NB4 (cell line): ENCODE measurements around the gene CEMIP.
A peak's percentile ranks its signal among the peaks of the same experiment; 100 is the strongest.

Source experiments
- DNase-seq: peaks from one replicate; pipeline ENCODE4 v3.0.0; 2010; ENCODE audit warnings: low read depth
- H3K4me3 ChIP-seq: one replicate; pipeline ENCODE4 v1.5.1; 2011; ENCODE audit warnings: mild to moderate bottlenecking, low read depth, low read length, moderate library complexity
- MAX ChIP-seq: IDR thresholded peaks from 2 replicates; pipeline ENCODE4 v1.6.1; 2011; ENCODE audit warnings: low read depth, low read length
- MYC ChIP-seq: IDR thresholded peaks from 2 replicates; pipeline ENCODE4 v1.6.1; 2011; ENCODE audit warnings: low read depth, low read length
- POLR2A ChIP-seq: IDR thresholded peaks from 2 replicates; pipeline ENCODE4 v1.6.1; 2011; ENCODE audit warnings: mild to moderate bottlenecking; ENCODE audit not compliant: insufficient read length; ENCODE audit errors: extremely low read depth
- TF ChIP-seq, protein P1 (sequence below): IDR thresholded peaks from one replicate; pipeline ENCODE4 v1.5.1; 2012; ENCODE audit warnings: low read depth, low read length

CEMIP gene

DNA sequence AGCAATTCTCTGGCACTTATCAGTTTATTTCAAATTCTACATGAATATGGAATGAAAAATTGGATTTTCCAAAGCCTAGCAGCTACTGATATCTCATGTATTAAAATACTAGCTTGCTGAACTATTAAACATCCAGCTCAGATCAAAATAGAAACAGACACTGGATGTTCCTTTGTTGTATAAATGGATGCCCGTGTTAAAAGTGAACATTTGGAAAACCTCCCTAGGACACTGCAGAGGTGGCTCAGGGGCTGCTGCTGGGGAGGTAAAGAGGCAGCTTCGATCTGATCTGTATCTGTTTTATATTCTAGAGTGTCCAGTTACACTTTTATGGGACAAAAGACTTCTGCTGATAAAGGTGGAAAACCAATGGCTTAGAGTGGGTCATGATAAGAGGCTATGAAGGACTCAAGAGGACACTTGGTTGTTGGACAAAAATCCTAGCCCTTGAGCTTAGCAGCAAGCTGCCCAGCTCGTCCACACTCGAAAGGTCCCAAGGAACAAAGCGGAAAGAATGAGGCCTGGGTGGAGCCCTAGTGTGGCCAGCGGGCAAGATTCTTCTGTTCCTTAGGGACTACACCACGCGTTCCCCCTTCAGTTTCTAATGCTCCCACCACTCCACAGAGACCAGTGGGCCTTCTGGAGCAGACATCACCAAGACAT, 200.5 kb downstream of the CEMIP start:
- TF ChIP-seq, protein P1, sequence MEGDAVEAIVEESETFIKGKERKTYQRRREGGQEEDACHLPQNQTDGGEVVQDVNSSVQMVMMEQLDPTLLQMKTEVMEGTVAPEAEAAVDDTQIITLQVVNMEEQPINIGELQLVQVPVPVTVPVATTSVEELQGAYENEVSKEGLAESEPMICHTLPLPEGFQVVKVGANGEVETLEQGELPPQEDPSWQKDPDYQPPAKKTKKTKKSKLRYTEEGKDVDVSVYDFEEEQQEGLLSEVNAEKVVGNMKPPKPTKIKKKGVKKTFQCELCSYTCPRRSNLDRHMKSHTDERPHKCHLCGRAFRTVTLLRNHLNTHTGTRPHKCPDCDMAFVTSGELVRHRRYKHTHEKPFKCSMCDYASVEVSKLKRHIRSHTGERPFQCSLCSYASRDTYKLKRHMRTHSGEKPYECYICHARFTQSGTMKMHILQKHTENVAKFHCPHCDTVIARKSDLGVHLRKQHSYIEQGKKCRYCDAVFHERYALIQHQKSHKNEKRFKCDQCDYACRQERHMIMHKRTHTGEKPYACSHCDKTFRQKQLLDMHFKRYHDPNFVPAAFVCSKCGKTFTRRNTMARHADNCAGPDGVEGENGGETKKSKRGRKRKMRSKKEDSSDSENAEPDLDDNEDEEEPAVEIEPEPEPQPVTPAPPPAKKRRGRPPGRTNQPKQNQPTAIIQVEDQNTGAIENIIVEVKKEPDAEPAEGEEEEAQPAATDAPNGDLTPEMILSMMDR = no peak
- no peak for TF ChIP-seq MAX
- no peak for TF ChIP-seq POLR2A
- TF ChIP-seq MYC = no peak
- DNase-seq = no peak
- H3K4me3 ChIP-seq = no peak overlapping the region

GRCh38 chr15:80982205-80982604, 203.0 kb downstream of the CEMIP start:
- TF ChIP-seq, protein P1 = no peak
- no peak for TF ChIP-seq MAX
- TF ChIP-seq POLR2A = no peak
- TF ChIP-seq MYC = no peak
- peak; percentile 38 for DNase-seq
- no peak overlapping the region for H3K4me3 ChIP-seq

- H3K4me3 ChIP-seq = no peak overlapping the region
- TF ChIP-seq POLR2A (no peak), MAX (no peak), MYC (no peak)
- TF ChIP-seq, protein P1 = no peak
- no peak for DNase-seq
Observed at GRCh38 chr15:80982839-80983238, 203.7 kb downstream of the CEMIP start.

DNA sequence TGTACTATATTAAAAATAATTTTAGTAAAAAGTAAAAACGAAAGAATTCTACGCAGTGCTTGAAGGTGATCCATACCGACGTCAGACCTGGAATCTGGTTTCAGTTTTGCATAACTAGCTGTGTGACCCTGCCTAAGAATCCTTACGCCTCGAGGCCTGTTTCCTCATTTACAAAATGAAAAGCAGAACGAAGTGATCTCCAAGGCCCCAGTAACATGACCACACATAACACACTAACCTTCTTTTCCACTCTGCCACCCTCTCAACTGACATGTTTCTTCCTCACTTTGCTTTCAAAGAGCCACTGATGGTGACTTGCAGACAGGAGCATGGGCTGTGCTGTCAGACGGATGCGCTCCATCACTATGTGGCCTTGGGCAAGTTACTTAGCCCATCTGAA, 205.7 kb downstream of the CEMIP start:
- no peak overlapping the region for H3K4me3 ChIP-seq
- no peak for TF ChIP-seq POLR2A
- TF ChIP-seq MAX = no peak; the same call in 1 of the 2 replicates
- no peak for TF ChIP-seq MYC
- TF ChIP-seq, protein P1 = no peak
- peak; percentile 72 for DNase-seq

DNA sequence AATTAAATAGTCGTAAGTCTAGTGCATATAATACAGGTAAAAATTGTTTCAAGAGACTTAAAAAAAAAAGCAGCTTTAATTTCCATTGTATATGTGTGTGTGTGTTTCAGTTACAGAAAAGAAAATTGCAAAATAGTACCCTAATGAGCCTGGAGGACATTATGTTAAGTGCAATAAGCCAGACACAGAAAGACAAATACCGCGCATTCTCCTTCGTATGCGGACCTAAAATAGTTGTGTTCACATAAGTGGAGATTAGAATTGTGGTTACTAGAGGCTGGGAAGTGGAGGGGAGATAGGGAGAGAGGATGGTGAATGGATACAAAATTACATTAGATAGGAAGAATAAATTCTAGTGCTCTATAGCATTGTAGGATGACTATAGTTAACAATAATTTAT, 206.8 kb downstream of the CEMIP start:
- no peak for DNase-seq
- TF ChIP-seq MYC (no peak), POLR2A (no peak)
- TF ChIP-seq, protein P1 = no peak
- H3K4me3 ChIP-seq = no peak overlapping the region
